ENCODE data around the gene SCAF1. TPM values are rescaled to one million over a fixed set of nuclear protein-coding genes. Genes with fewer than 3 reads are reported as not detected.

The SCAF1 gene
- polyA plus RNA-seq, 3 donors: 0.39 to 7.5 (median 0.68) TPM

GRCh38 chr19:49637821-49638738 lies 3.9 kb upstream of the SCAF1 start:
- H2AFZ ChIP-seq (ENCODE audit: insufficient read depth, low read depth, low read length, poor library complexity, severe bottlenecking): peak overlapping the region; percentile 71
- H3K9ac ChIP-seq (ENCODE audit: insufficient read depth, low read length, poor library complexity, severe bottlenecking): peak overlapping the region; percentile 43
- Mint-ChIP-seq H3K9me3 (peaks cover 0 to 3% (median 0%) of the 10 kb centered on the region in 7 donors), H3K36me3 (peaks cover 0 to 3% of the 10 kb centered on the region in 2 donors), H3K27me3 (ENCODE audit: low read depth in 3 of 3) (peaks cover 7 to 19% (median 16%) of the 10 kb centered on the region in 3 donors), H3K4me1 (peaks cover 40% of the 10 kb centered on the region), H3K4me3 (peak overlapping the region; percentile 71 to 89), H3K27ac (peak overlapping the region; percentile 12 to 84 (median 76))
- intact Hi-C loops (cut with micrococcal nuclease): loop anchor here in 1 of 2 donors (2.0 kb wide), 1 partner anchor 45 kb away; no protein-coding TSS in a partner anchor
- 21% methylated on average over 11 of the region's 19 CpGs for WGBS (ENCODE audit: insufficient coverage)
- peak overlapping the region; percentile 96 for H3K4me2 ChIP-seq (replicated peaks; ENCODE audit: extremely low read depth, low read length, poor library complexity, severe bottlenecking)
- peak overlapping the region in 1 of 2 donors; percentile 56 for H3K27ac ChIP-seq (ENCODE audit: low read depth in 1 of 2, low read length in 2 of 2)
- no peaks in the 10 kb centered on the region for H3K9me3 ChIP-seq (replicated peaks in 1 of 2; ENCODE audit: control insufficient read depth in 1 of 2, insufficient read depth in 1 of 2, low read length in 2 of 2)
- H4K20me1 ChIP-seq (ENCODE audit: insufficient read depth, low read length): no peaks in the 10 kb centered on the region
- no peak for TF ChIP-seq CTCF (IDR thresholded peaks at IDR 0.05)
- peaks cover 39 to 44% of the 10 kb centered on the region in 2 donors for H3K4me1 ChIP-seq (ENCODE audit: control insufficient read depth in 1 of 2, insufficient read depth in 2 of 2, low read length in 2 of 2)
- peak in 2 of 3 donors; percentile 45 to 67 for DNase-seq
- H3K27me3 ChIP-seq (ENCODE audit: control insufficient read depth in 2 of 2, insufficient read depth in 2 of 2, low read length in 2 of 2): no peaks in the 10 kb centered on the region
- peak overlapping the region in 2 of 3 experiments; percentile 13 to 99 for H3K4me3 ChIP-seq (replicated peaks in 1 of 3; ENCODE audit: low read depth in 2 of 3, low read length in 3 of 3)
- peaks cover 9% of the 10 kb centered on the region for H3K79me2 ChIP-seq (ENCODE audit: insufficient read depth, low read length)
- no peaks in the 10 kb centered on the region for H3K36me3 ChIP-seq (replicated peaks in 1 of 2; ENCODE audit: control insufficient read depth in 1 of 2, insufficient read depth in 2 of 2, low read length in 2 of 2)

- Mint-ChIP-seq H3K36me3 (peaks cover 4 to 8% of the 10 kb centered on the region in 2 donors), H3K27me3 (ENCODE audit: low read depth in 3 of 3) (peaks cover 5 to 19% (median 16%) of the 10 kb centered on the region in 3 donors), H3K9me3 (peaks cover 0 to 3% (median 0%) of the 10 kb centered on the region in 7 donors), H3K4me1 (peaks cover 49% of the 10 kb centered on the region), H3K27ac (peak overlapping the region in 6 of 7 donors; percentile 66 to 100 (median 84)), H3K4me3 (peak overlapping the region; percentile 89 to 95)
- H3K4me3 ChIP-seq (replicated peaks in 1 of 3; ENCODE audit: low read depth in 2 of 3, low read length in 3 of 3): peak overlapping the region; percentile 57 to 99 (median 69)
- peaks cover 0 to 3% of the 10 kb centered on the region in 2 donors for H3K36me3 ChIP-seq (replicated peaks in 1 of 2; ENCODE audit: control insufficient read depth in 1 of 2, insufficient read depth in 2 of 2, low read length in 2 of 2)
- H3K79me2 ChIP-seq (ENCODE audit: insufficient read depth, low read length): peaks cover 24% of the 10 kb centered on the region
- peaks cover 45 to 51% of the 10 kb centered on the region in 2 donors for H3K4me1 ChIP-seq (ENCODE audit: control insufficient read depth in 1 of 2, insufficient read depth in 2 of 2, low read length in 2 of 2)
- intact Hi-C loops (cut with micrococcal nuclease): loop anchor here (2.0 to 5.0 kb wide), 6 partner anchors 38 to 237 kb away; partner anchors contain the start of genes AKT1S1 (in 1 of the 2), AP2A1 (in 1 of the 2), PRMT1 (in 1 of the 2) and PRR12 (in 1 of the 2)
- 2% methylated on average over 28 of the region's 31 CpGs for WGBS (ENCODE audit: insufficient coverage)
- H3K27me3 ChIP-seq (ENCODE audit: control insufficient read depth in 2 of 2, insufficient read depth in 2 of 2, low read length in 2 of 2): no peaks in the 10 kb centered on the region
- no peak for TF ChIP-seq CTCF (IDR thresholded peaks at IDR 0.05)
- H2AFZ ChIP-seq (ENCODE audit: insufficient read depth, low read depth, low read length, poor library complexity, severe bottlenecking): peak overlapping the region; percentile 73
- peaks cover 1% of the 10 kb centered on the region for H4K20me1 ChIP-seq (ENCODE audit: insufficient read depth, low read length)
- no peaks in the 10 kb centered on the region for H3K9me3 ChIP-seq (replicated peaks in 1 of 2; ENCODE audit: control insufficient read depth in 1 of 2, insufficient read depth in 1 of 2, low read length in 2 of 2)
- DNase-seq: no peak
- H3K27ac ChIP-seq (ENCODE audit: low read depth in 1 of 2, low read length in 2 of 2): peak overlapping the region; percentile 36 to 61
- peak overlapping the region; percentile 59 for H3K9ac ChIP-seq (ENCODE audit: insufficient read depth, low read length, poor library complexity, severe bottlenecking)
- H3K4me2 ChIP-seq (replicated peaks; ENCODE audit: extremely low read depth, low read length, poor library complexity, severe bottlenecking): peak overlapping the region; percentile 96
Measured at GRCh38 chr19:49639401-49640112, 2.5 kb upstream of the SCAF1 start.

Measured in CD14-positive monocyte (primary cell).